Measurements from ENCODE around the gene EMC1.

The EMC1 gene

GRCh38 chr1:19257178-19257914, 6.0 kb upstream of the EMC1 start:
- no peak for TF ChIP-seq TAF1 (IDR thresholded peaks at IDR 0.05; ENCODE audit: low read depth)

GRCh38 chr1:19255288-19255687, 4.0 kb upstream of the EMC1 start:
- TF ChIP-seq FOXM1 (IDR thresholded peaks at IDR 0.05; ENCODE audit: borderline replicate concordance, low read depth) (no peak), YY1 (IDR thresholded peaks at IDR 0.05; ENCODE audit: low read depth) (no peak), ZBTB7A (IDR thresholded peaks at IDR 0.05; ENCODE audit: low read depth) (no peak), RAD21 (IDR thresholded peaks at IDR 0.05; ENCODE audit: low read depth) (no peak), EGR1 (IDR thresholded peaks at IDR 0.05) (no peak), TCF12 (IDR thresholded peaks at IDR 0.05; ENCODE audit: low read depth) (no peak)

DNA sequence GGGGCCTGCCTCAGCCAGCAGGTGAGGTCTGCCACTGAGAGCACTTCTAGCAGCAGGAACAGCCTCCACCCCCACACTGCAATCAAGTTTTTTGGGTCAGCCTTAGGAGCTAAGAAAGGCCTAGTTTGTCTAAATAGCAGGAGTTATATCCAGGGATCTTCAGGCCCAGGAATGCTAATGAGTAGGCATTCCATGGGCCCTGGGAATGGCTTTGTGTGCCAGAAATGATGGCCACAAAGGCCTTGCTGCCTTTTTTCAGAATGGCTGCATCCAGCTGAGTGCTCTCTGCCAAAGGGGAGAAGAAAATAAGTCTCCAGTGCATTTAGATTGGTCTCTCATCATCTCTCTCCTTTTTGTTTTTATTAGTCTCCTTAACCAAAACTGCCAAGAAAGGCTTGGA, 3.1 kb upstream of the EMC1 start:
- TF ChIP-seq MAX (IDR thresholded peaks at IDR 0.05) (no peak), TAF1 (IDR thresholded peaks at IDR 0.05; ENCODE audit: low read depth) (no peak), TEAD4 (IDR thresholded peaks at IDR 0.05) (no peak)

DNA sequence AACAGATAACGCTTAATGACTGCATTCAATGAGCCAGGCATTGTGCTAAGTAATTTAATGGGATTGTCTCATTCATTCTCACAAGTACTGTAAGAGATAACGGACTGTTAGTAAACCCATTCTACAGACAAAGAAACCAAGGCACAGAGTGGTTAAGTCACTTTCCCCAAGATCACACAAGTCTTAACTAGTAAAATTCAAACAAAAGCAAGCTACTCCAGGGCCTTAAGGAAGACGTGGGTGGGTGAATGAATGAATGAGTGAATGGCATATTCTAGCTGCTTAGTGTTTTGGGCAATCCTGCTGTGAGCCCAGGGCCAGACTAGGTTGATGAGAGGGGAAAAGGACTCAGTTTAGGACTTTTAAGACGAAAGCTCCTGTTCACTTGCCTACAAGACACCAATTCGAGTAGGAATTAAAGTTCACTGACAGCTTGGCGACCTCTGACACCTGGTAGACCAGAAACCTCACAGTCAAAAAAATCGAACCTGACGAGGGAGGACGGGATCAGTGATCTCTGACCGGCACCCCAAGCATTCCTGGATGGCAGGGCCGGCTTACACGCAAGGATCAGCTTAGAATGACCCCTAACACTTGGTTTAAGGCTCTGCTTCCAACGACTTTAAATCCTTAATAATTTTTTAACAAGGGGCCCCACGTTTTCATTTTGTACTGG, 557 bp downstream of the EMC1 start:
- TF ChIP-seq TAF1 (IDR thresholded peaks at IDR 0.05; ENCODE audit: low read depth): no peak
- no peak for TF ChIP-seq TEAD4 (IDR thresholded peaks at IDR 0.05)
- no peak for TF ChIP-seq CEBPB (IDR thresholded peaks at IDR 0.05)
- TF ChIP-seq, protein P1, sequence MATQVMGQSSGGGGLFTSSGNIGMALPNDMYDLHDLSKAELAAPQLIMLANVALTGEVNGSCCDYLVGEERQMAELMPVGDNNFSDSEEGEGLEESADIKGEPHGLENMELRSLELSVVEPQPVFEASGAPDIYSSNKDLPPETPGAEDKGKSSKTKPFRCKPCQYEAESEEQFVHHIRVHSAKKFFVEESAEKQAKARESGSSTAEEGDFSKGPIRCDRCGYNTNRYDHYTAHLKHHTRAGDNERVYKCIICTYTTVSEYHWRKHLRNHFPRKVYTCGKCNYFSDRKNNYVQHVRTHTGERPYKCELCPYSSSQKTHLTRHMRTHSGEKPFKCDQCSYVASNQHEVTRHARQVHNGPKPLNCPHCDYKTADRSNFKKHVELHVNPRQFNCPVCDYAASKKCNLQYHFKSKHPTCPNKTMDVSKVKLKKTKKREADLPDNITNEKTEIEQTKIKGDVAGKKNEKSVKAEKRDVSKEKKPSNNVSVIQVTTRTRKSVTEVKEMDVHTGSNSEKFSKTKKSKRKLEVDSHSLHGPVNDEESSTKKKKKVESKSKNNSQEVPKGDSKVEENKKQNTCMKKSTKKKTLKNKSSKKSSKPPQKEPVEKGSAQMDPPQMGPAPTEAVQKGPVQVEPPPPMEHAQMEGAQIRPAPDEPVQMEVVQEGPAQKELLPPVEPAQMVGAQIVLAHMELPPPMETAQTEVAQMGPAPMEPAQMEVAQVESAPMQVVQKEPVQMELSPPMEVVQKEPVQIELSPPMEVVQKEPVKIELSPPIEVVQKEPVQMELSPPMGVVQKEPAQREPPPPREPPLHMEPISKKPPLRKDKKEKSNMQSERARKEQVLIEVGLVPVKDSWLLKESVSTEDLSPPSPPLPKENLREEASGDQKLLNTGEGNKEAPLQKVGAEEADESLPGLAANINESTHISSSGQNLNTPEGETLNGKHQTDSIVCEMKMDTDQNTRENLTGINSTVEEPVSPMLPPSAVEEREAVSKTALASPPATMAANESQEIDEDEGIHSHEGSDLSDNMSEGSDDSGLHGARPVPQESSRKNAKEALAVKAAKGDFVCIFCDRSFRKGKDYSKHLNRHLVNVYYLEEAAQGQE (IDR thresholded peaks at IDR 0.05; ENCODE audit: low read depth): no peak
- no peak for TF ChIP-seq FOXM1 (IDR thresholded peaks at IDR 0.05; ENCODE audit: borderline replicate concordance, low read depth)
- no peak for TF ChIP-seq CREB1 (IDR thresholded peaks at IDR 0.05; ENCODE audit: low read depth)
- no peak for TF ChIP-seq EGR1 (IDR thresholded peaks at IDR 0.05)
- TF ChIP-seq MAX (IDR thresholded peaks at IDR 0.05): no peak
- TF ChIP-seq, protein P2, sequence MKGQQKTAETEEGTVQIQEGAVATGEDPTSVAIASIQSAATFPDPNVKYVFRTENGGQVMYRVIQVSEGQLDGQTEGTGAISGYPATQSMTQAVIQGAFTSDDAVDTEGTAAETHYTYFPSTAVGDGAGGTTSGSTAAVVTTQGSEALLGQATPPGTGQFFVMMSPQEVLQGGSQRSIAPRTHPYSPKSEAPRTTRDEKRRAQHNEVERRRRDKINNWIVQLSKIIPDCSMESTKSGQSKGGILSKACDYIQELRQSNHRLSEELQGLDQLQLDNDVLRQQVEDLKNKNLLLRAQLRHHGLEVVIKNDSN (IDR thresholded peaks at IDR 0.05): no peak
- no peak for TF ChIP-seq YY1 (IDR thresholded peaks at IDR 0.05; ENCODE audit: low read depth)
- no peak for TF ChIP-seq TCF12 (IDR thresholded peaks at IDR 0.05; ENCODE audit: low read depth)
- TF ChIP-seq ZBTB7A (IDR thresholded peaks at IDR 0.05; ENCODE audit: low read depth): no peak
- TF ChIP-seq NFIC (IDR thresholded peaks at IDR 0.05): no peak
- no peak for TF ChIP-seq RAD21 (IDR thresholded peaks at IDR 0.05; ENCODE audit: low read depth)
- TF ChIP-seq EP300 (IDR thresholded peaks at IDR 0.05; ENCODE audit: borderline replicate concordance): no peak

GRCh38 chr1:19240673-19241538, 10.4 kb downstream of the EMC1 start:
- TF ChIP-seq CREB1 (IDR thresholded peaks at IDR 0.05; ENCODE audit: low read depth) (no peak), CEBPB (IDR thresholded peaks at IDR 0.05) (0 out of 2 replicates have a peak, but pooled peaks have one; percentile 35), RAD21 (IDR thresholded peaks at IDR 0.05; ENCODE audit: low read depth) (peak; percentile 46)

- no peak for TF ChIP-seq YY1 (IDR thresholded peaks at IDR 0.05; ENCODE audit: low read depth)
Observed at GRCh38 chr1:19239876-19240275, 11.4 kb downstream of the EMC1 start.

- no peak for TF ChIP-seq TCF12 (IDR thresholded peaks at IDR 0.05; ENCODE audit: low read depth)
- no peak for TF ChIP-seq YY1 (IDR thresholded peaks at IDR 0.05; ENCODE audit: low read depth)
- no peak for TF ChIP-seq NFIC (IDR thresholded peaks at IDR 0.05)
- TF ChIP-seq ZBTB7A (IDR thresholded peaks at IDR 0.05; ENCODE audit: low read depth): no peak
- TF ChIP-seq, protein P2 (IDR thresholded peaks at IDR 0.05): no peak
- TF ChIP-seq TAF1 (IDR thresholded peaks at IDR 0.05; ENCODE audit: low read depth): no peak
- TF ChIP-seq EGR1 (IDR thresholded peaks at IDR 0.05): no peak
- TF ChIP-seq, protein P1 (IDR thresholded peaks at IDR 0.05; ENCODE audit: low read depth): no peak
- TF ChIP-seq CREB1 (IDR thresholded peaks at IDR 0.05; ENCODE audit: low read depth): no peak
Observed at GRCh38 chr1:19234224-19234623, 17.1 kb downstream of the EMC1 start.
